ENCODE measurements around the gene AKNAD1.

Gene AKNAD1

GRCh38 chr1:108862698-108863477, 6.0 kb upstream of the AKNAD1 start:
- TF ChIP-seq, protein P1, sequence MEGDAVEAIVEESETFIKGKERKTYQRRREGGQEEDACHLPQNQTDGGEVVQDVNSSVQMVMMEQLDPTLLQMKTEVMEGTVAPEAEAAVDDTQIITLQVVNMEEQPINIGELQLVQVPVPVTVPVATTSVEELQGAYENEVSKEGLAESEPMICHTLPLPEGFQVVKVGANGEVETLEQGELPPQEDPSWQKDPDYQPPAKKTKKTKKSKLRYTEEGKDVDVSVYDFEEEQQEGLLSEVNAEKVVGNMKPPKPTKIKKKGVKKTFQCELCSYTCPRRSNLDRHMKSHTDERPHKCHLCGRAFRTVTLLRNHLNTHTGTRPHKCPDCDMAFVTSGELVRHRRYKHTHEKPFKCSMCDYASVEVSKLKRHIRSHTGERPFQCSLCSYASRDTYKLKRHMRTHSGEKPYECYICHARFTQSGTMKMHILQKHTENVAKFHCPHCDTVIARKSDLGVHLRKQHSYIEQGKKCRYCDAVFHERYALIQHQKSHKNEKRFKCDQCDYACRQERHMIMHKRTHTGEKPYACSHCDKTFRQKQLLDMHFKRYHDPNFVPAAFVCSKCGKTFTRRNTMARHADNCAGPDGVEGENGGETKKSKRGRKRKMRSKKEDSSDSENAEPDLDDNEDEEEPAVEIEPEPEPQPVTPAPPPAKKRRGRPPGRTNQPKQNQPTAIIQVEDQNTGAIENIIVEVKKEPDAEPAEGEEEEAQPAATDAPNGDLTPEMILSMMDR (IDR thresholded peaks at IDR 0.05), result no peak
- TF ChIP-seq ZFX (IDR thresholded peaks at IDR 0.05; ENCODE audit: borderline replicate concordance), result no peak
- H3K27ac ChIP-seq, result no peak overlapping the region

- TF ChIP-seq, protein P1 (IDR thresholded peaks at IDR 0.05), result no peak
- no peak for TF ChIP-seq ZFX (IDR thresholded peaks at IDR 0.05; ENCODE audit: borderline replicate concordance)
- H3K27ac ChIP-seq, result no peak overlapping the region
Measured at GRCh38 chr1:108862017-108862610, 5.2 kb upstream of the AKNAD1 start.

DNA sequence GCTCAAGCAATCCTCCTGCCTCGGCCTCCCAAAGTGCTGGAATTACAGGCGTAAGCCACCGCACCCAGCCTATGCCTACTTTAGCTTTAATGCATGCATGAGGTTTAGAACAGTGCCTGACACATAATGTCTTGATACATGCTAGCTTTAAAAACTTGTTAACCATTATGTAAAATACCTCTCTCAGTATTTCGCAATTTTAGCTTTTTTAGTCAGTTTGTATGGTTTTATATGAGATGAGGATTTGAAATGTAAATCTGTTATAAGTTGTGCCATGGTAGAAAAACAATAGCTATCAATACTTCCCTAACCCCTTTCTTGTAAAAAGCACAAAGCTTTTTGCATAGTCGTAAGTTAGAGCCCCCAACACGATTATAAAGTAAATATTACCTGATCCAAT, 4.7 kb upstream of the AKNAD1 start:
- no peak overlapping the region for H3K27ac ChIP-seq
- no peak for TF ChIP-seq ZFX (IDR thresholded peaks at IDR 0.05; ENCODE audit: borderline replicate concordance)
- TF ChIP-seq, protein P1 (IDR thresholded peaks at IDR 0.05), result no peak

GRCh38 chr1:108860190-108860907, 3.5 kb upstream of the AKNAD1 start:
- TF ChIP-seq, protein P1 (IDR thresholded peaks at IDR 0.05), result no peak
- TF ChIP-seq ZFX (IDR thresholded peaks at IDR 0.05; ENCODE audit: borderline replicate concordance), result no peak
- H3K27ac ChIP-seq, result no peak overlapping the region

DNA sequence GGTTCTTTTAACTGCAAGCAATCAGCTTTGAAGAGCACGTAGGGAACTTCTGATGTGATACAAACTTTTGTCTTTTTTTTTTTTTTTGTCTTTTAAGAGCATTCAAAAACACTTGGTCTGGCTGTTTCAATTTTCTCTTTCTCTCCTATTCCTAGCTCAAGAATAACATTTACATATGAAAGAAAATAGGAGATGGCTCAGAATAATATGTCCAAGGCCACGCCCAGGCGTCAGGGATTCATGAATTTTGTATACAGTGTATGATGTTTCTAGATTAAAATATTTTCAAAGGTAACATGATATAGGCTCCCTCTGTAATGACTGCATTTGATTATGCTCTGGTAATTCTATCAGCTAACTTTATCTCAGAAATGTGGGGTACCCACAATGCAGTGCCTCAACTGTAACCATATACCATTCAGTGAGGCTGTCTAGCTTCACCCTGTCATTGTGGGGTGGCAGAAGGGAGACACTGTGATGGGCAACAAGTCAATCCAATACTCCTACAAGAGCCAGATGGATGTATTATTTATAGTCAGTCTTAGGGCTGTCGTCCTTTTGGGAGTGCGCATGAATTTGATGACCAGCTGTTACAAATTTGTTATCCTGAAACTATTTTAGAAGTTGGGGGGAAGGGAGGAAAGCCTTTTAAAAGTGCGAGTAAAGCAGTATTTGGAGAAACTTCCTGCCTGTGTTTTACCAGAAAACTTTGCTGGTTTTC, 1.5 kb upstream of the AKNAD1 start:
- TF ChIP-seq, protein P1 (IDR thresholded peaks at IDR 0.05), result no peak
- no peak for TF ChIP-seq ZFX (IDR thresholded peaks at IDR 0.05; ENCODE audit: borderline replicate concordance)
- no peak overlapping the region for H3K27ac ChIP-seq

- H3K27ac ChIP-seq, result no peak overlapping the region
- TF ChIP-seq, protein P1 (IDR thresholded peaks at IDR 0.05), result no peak
- no peak for TF ChIP-seq ZFX (IDR thresholded peaks at IDR 0.05; ENCODE audit: borderline replicate concordance)
Measured at GRCh38 chr1:108854221-108855019, 2.5 kb downstream of the AKNAD1 start.
